SK-N-SH (cell line): ENCODE data around the gene PEG3. TPM values are rescaled to one million over a fixed set of nuclear protein-coding genes. Genes with fewer than 3 reads are reported as not detected.

Experiments
- CTCF ChIA-PET: fragments of 300-600, 350-600 bp; formaldehyde crosslinking; extraction: SDS; loops from one replicate; lab custom pipeline; 2021; lab: Yijun Ruan, JAX
- POLR2A ChIA-PET: fragments of 350-600 bp; sonication (Branson Sonifier 250); formaldehyde crosslinking; extraction: SDS; loops from one replicate; lab custom pipeline; 2020; ENCODE audit warnings: antibody characterized with exemption, inconsistent platforms; lab: Yijun Ruan, JAX
- DNase-seq: peaks from one replicate; pipeline ENCODE4 v3.0.0; 2012
- H2AFZ ChIP-seq: fragments of 200-600 bp; sonication (generic); 2 replicates; pipeline ENCODE4 v1.8.1; 2016; ENCODE audit warnings: antibody characterized with exemption, mild to moderate bottlenecking, low read depth
- H3F3A ChIP-seq: fragments of 200-600 bp; sonication (generic); replicated peaks from 2 replicates; pipeline ENCODE3; 2016; ENCODE audit warnings: antibody characterized with exemption, mild to moderate bottlenecking; ENCODE audit not compliant: insufficient read depth
- H3K27ac ChIP-seq, 2 experiments: fragments of 200-500 bp in 1 of 2; fragments of 200-600 bp in 1 of 2; sonication (Bioruptor generic) in 1 of 2; sonication (generic), shearing (Covaris generic) in 1 of 2; 2 replicates each; pipeline versions ENCODE4 v1.5.1 to v1.6.1; 2014 to 2016; ENCODE audit warnings: low read depth in 2 of 2, inconsistent platforms in 1 of 2, low read length in 1 of 2, mild to moderate bottlenecking in 1 of 2, mixed read lengths in 1 of 2
- H3K27me3 ChIP-seq: fragments of 200-600 bp; sonication (generic), shearing (Covaris generic); 2 replicates; pipeline ENCODE4 v1.6.1; 2016; ENCODE audit warnings: mixed run types; ENCODE audit not compliant: insufficient read depth
- H3K36me3 ChIP-seq, 2 experiments: fragments of 200-500 bp in 1 of 2; fragments of 200-600 bp in 1 of 2; sonication (Bioruptor generic) in 1 of 2; sonication (generic) in 1 of 2; replicated peaks in 1 of 2; 2 replicates each; pipeline versions ENCODE3 to v1.5.1; 2014 to 2016; ENCODE audit warnings: low read length in 1 of 2, mild to moderate bottlenecking in 1 of 2; ENCODE audit not compliant: insufficient read depth in 2 of 2, control insufficient read depth in 1 of 2
- H3K4me1 ChIP-seq, 2 experiments: fragments of 200-500 bp in 1 of 2; fragments of 200-600 bp in 1 of 2; sonication (Bioruptor generic) in 1 of 2; sonication (generic), shearing (Covaris generic) in 1 of 2; 2 replicates each; pipeline versions ENCODE4 v1.5.1 to v1.6.1; 2014 to 2016; ENCODE audit warnings: low read depth in 1 of 2, low read length in 1 of 2, mixed run types in 1 of 2; ENCODE audit not compliant: insufficient read depth in 2 of 2, control insufficient read depth in 1 of 2
- H3K4me2 ChIP-seq: fragments of 200-600 bp; sonication (generic), shearing (Covaris generic); 2 replicates; pipeline ENCODE4 v1.6.1; 2017; ENCODE audit warnings: mixed run types
- H3K4me3 ChIP-seq, 2 experiments: fragments of 200-500 bp in 1 of 2; fragments of 200-600 bp in 1 of 2; sonication (Bioruptor generic) in 1 of 2; sonication (generic), shearing (Covaris generic) in 1 of 2; 2 replicates each; pipeline versions ENCODE4 v1.5.1 to v1.8.1; 2014 to 2016; ENCODE audit warnings: low read depth in 2 of 2, inconsistent platforms in 1 of 2, low read length in 1 of 2, mild to moderate bottlenecking in 1 of 2, mixed read lengths in 1 of 2, moderate library complexity in 1 of 2
- H3K79me2 ChIP-seq: fragments of 200-600 bp; sonication (generic); 2 replicates; pipeline ENCODE4 v1.8.1; 2017; ENCODE audit warnings: mild to moderate bottlenecking; ENCODE audit not compliant: insufficient read depth
- H3K9ac ChIP-seq: fragments of 200-600 bp; sonication (generic); 2 replicates; pipeline ENCODE4 v1.6.1; 2017; ENCODE audit warnings: mixed run types
- H3K9me2 ChIP-seq: fragments of 200-600 bp; sonication (generic); 2 replicates; pipeline ENCODE4 v1.6.1; 2017; ENCODE audit warnings: mixed run types
- H3K9me3 ChIP-seq: fragments of 200-600 bp; sonication (generic); 2 replicates; pipeline ENCODE4 v1.6.1; 2017; ENCODE audit warnings: mixed run types, mild to moderate bottlenecking, moderate library complexity
- H4K20me1 ChIP-seq: fragments of 200-600 bp; sonication (generic); 2 replicates; pipeline ENCODE4 v1.6.1; 2017; ENCODE audit warnings: mild to moderate bottlenecking, mixed run types; ENCODE audit not compliant: insufficient read depth
- ELF1 ChIP-seq: IDR thresholded peaks from 2 replicates; pipeline ENCODE4 v1.4.0; 2012
- FOXJ3 ChIP-seq: sonication (generic); formaldehyde crosslinking; IDR thresholded peaks from 2 replicates; pipeline ENCODE4 v1.5.1; 2020; ENCODE audit warnings: mild to moderate bottlenecking, missing genetic modification reagents
- FOXM1 ChIP-seq: IDR thresholded peaks from 2 replicates; pipeline ENCODE4 v1.4.0; 2012; ENCODE audit warnings: low read depth, mild to moderate bottlenecking
- JUND ChIP-seq: IDR thresholded peaks from 2 replicates; pipeline ENCODE4 v1.4.0; 2012
- MXI1 ChIP-seq: IDR thresholded peaks from 2 replicates; pipeline ENCODE4 v1.6.1; 2012; ENCODE audit warnings: mild to moderate bottlenecking, low read depth, low read length, improper control_type of control experiment
- NFIC ChIP-seq: IDR thresholded peaks from 2 replicates; pipeline ENCODE4 v1.4.0; 2012; ENCODE audit warnings: borderline replicate concordance
- NRF1 ChIP-seq: IDR thresholded peaks from 2 replicates; pipeline ENCODE4 v1.6.1; 2012; ENCODE audit warnings: low read depth, mild to moderate bottlenecking, low read length
- POLR2AphosphoS5 ChIP-seq: IDR thresholded peaks from 2 replicates; pipeline ENCODE4 v1.6.1; 2012; ENCODE audit warnings: low read depth, low read length
- REST ChIP-seq: IDR thresholded peaks from 2 replicates; pipeline ENCODE4 v1.6.1; 2012; ENCODE audit warnings: mild to moderate bottlenecking, low read depth, low read length, moderate library complexity
- RFX5 ChIP-seq: IDR thresholded peaks from 2 replicates; pipeline ENCODE4 v1.6.1; 2012; ENCODE audit warnings: mild to moderate bottlenecking, improper control_type of control experiment, low read length
- SIN3A ChIP-seq: IDR thresholded peaks from 2 replicates; pipeline ENCODE4 v1.6.1; 2012; ENCODE audit warnings: low read depth, mild to moderate bottlenecking, low read length, moderate library complexity, borderline replicate concordance
- SMC3 ChIP-seq: IDR thresholded peaks from 2 replicates; pipeline ENCODE4 v1.6.1; 2012; ENCODE audit warnings: low read depth, low read length, improper control_type of control experiment
- TAF1 ChIP-seq: IDR thresholded peaks from 2 replicates; pipeline ENCODE4 v1.6.1; 2012; ENCODE audit warnings: low read depth, mild to moderate bottlenecking, low read length, moderate library complexity, borderline replicate concordance
- TCF12 ChIP-seq: IDR thresholded peaks from 2 replicates; pipeline ENCODE4 v1.4.0; 2012
- TEAD4 ChIP-seq: IDR thresholded peaks from 2 replicates; pipeline ENCODE4 v1.4.0; 2012; ENCODE audit warnings: mild to moderate bottlenecking, borderline replicate concordance; ENCODE audit not compliant: insufficient read depth
- USF2 ChIP-seq: fragments of 150-350 bp; IDR thresholded peaks from 2 replicates; pipeline ENCODE4 v1.6.1; 2017; ENCODE audit warnings: antibody characterized with exemption, low read length, low read depth, borderline replicate concordance
- YY1 ChIP-seq: IDR thresholded peaks from 2 replicates; pipeline ENCODE4 v1.4.0; 2012; ENCODE audit warnings: low read depth, mild to moderate bottlenecking
- WGBS: methylation state at CpG from one replicate; pipeline ENCODE4 v1.1.6; 2017; ENCODE audit warnings: low lambda C conversion rate; 5-methylcytosine and 5-hydroxymethylcytosine counted together
- polyA plus RNA-seq, 3 experiments: library from polyadenylated mRNA; depleted of rRNA; stranded (reverse); fragments of >200 nt; gene quantifications; 2 replicates each; pipeline ENCODE4 v1.2.3, GENCODE V29; 2012
- TF ChIP-seq, protein P1 (sequence below): IDR thresholded peaks from 2 replicates; pipeline ENCODE4; 2012
- TF ChIP-seq, protein P2 (sequence below): IDR thresholded peaks from 2 replicates; pipeline ENCODE4 v1.4.0; 2012; ENCODE audit warnings: low read depth, borderline replicate concordance
- TF ChIP-seq, protein P3 (sequence below): fragments of 150-350 bp; IDR thresholded peaks from 2 replicates; pipeline ENCODE4 v1.6.1; 2016; ENCODE audit warnings: mild to moderate bottlenecking, low read depth, low read length

PEG3 gene
- polyA plus RNA-seq, 1 of the 3 experiments (the other 2 are of a cell fraction), result 0.12 TPM

GRCh38 chr19:56813531-56813930, 27.0 kb downstream of the PEG3 start (continued):
- TF ChIP-seq SIN3A, result no peak
- TF ChIP-seq USF2, result no peak
- TF ChIP-seq ELF1, result no peak

DNA sequence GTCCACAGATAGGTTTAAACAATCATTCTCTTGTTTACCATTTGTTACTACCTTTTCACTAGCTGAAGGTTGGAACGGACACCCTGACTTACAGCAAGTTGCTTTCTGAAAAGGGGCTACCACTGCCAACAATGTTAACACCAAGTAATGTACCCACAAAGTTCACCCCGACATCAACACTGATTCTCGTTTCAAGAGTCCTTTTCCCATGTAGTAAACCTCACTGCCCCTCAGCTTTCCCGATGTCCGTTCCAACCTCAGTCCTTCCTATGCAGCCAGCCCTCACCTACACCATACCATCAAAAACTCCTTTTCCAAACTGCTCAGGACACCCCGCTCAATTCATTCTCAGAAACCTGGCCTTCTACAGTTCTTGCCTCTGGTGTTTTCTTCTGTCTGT, 29.0 kb downstream of the PEG3 start:
- Histone ChIP-seq H3K79me2 (no peaks in the 10 kb centered on the region), H3F3A (no peaks in the 10 kb centered on the region), H3K9me3 (peaks cover 10% of the 10 kb centered on the region; the same call in 1 of the 2 replicates)
- TF ChIP-seq JUND, result no peak
- TF ChIP-seq FOXM1, result no peak
- no peak for TF ChIP-seq YY1
- TF ChIP-seq, protein P1, sequence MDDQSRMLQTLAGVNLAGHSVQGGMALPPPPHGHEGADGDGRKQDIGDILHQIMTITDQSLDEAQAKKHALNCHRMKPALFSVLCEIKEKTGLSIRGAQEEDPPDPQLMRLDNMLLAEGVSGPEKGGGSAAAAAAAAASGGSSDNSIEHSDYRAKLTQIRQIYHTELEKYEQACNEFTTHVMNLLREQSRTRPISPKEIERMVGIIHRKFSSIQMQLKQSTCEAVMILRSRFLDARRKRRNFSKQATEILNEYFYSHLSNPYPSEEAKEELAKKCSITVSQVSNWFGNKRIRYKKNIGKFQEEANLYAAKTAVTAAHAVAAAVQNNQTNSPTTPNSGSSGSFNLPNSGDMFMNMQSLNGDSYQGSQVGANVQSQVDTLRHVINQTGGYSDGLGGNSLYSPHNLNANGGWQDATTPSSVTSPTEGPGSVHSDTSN, result no peak
- TF ChIP-seq, protein P2, sequence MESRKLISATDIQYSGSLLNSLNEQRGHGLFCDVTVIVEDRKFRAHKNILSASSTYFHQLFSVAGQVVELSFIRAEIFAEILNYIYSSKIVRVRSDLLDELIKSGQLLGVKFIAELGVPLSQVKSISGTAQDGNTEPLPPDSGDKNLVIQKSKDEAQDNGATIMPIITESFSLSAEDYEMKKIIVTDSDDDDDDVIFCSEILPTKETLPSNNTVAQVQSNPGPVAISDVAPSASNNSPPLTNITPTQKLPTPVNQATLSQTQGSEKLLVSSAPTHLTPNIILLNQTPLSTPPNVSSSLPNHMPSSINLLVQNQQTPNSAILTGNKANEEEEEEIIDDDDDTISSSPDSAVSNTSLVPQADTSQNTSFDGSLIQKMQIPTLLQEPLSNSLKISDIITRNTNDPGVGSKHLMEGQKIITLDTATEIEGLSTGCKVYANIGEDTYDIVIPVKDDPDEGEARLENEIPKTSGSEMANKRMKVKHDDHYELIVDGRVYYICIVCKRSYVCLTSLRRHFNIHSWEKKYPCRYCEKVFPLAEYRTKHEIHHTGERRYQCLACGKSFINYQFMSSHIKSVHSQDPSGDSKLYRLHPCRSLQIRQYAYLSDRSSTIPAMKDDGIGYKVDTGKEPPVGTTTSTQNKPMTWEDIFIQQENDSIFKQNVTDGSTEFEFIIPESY, result no peak
- TF ChIP-seq TCF12, result no peak
- TF ChIP-seq NFIC, result no peak
- TF ChIP-seq POLR2AphosphoS5, result no peak
- TF ChIP-seq TEAD4, result no peak
- no peak for TF ChIP-seq ELF1
- no peak for TF ChIP-seq RFX5
- no peak for TF ChIP-seq FOXJ3 (CRISPR knock-in tag)
- TF ChIP-seq REST, result no peak
- TF ChIP-seq, protein P3, sequence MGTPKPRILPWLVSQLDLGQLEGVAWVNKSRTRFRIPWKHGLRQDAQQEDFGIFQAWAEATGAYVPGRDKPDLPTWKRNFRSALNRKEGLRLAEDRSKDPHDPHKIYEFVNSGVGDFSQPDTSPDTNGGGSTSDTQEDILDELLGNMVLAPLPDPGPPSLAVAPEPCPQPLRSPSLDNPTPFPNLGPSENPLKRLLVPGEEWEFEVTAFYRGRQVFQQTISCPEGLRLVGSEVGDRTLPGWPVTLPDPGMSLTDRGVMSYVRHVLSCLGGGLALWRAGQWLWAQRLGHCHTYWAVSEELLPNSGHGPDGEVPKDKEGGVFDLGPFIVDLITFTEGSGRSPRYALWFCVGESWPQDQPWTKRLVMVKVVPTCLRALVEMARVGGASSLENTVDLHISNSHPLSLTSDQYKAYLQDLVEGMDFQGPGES, result no peak
- TF ChIP-seq TAF1, result no peak
- no peak for TF ChIP-seq SMC3
- TF ChIP-seq NRF1, result no peak
- TF ChIP-seq MXI1, result no peak
- TF ChIP-seq, all 33 proteins: peak for 0
- CTCF ChIA-PET, result interaction anchor here (1.0 to 1.8 kb wide), 2 partner anchors 9 to 26 kb away, joined by 3 to 7 read pairs; no protein-coding TSS in a partner anchor
- Histone ChIP-seq H4K20me1 (no peaks in the 10 kb centered on the region), H3K36me3 (no peaks in the 10 kb centered on the region), H3K27me3 (no peaks in the 10 kb centered on the region), H3K9me2 (no peaks in the 10 kb centered on the region), H3K27ac (no peak overlapping the region), H3K4me3 (no peak overlapping the region), H3K9ac (no peak overlapping the region), H3K4me2 (no peak overlapping the region), H2AFZ (no peak overlapping the region), H3K4me1 (no peaks in the 10 kb centered on the region)
- 28% methylated on average over 6 of the region's 6 CpGs for WGBS
- no peak for DNase-seq
- POLR2A ChIA-PET, result no interaction called here
